ENCODE data around the gene CDK18.

GRCh38 chr1:205545001-205545919 lies 40.8 kb downstream of the CDK18 start:
- TF ChIP-seq POLR2A (IDR thresholded peaks at IDR 0.05): no peak
- TF ChIP-seq, protein P1, sequence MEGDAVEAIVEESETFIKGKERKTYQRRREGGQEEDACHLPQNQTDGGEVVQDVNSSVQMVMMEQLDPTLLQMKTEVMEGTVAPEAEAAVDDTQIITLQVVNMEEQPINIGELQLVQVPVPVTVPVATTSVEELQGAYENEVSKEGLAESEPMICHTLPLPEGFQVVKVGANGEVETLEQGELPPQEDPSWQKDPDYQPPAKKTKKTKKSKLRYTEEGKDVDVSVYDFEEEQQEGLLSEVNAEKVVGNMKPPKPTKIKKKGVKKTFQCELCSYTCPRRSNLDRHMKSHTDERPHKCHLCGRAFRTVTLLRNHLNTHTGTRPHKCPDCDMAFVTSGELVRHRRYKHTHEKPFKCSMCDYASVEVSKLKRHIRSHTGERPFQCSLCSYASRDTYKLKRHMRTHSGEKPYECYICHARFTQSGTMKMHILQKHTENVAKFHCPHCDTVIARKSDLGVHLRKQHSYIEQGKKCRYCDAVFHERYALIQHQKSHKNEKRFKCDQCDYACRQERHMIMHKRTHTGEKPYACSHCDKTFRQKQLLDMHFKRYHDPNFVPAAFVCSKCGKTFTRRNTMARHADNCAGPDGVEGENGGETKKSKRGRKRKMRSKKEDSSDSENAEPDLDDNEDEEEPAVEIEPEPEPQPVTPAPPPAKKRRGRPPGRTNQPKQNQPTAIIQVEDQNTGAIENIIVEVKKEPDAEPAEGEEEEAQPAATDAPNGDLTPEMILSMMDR (IDR thresholded peaks at IDR 0.05): no peak

All from adrenal gland (tissue), 5 donors.